Activated naive CD4-positive, alpha-beta T cell treated with anti-CD3 and anti-CD28 coated beads for 36 hours (primary cell): Measurements from ENCODE around the gene CYP46A1. TPM values are rescaled to one million over a fixed set of nuclear protein-coding genes. Genes with fewer than 3 reads are reported as not detected.
"Not testable (repeated sequence)": the region's sequence is repeated elsewhere in the genome, so short reads cannot be mapped to it uniquely, and the experiment has no call there.

Source experiments
- CTCF ChIA-PET: fragments of 350-600 bp; sonication (Branson Sonifier 250); formaldehyde crosslinking; loops from one replicate; lab custom pipeline; 2021; ENCODE audit warnings: antibody characterized with exemption; lab: Charles Lee
- DNase-seq: peaks from one replicate; pipeline ENCODE4 v3.0.0-alpha.2; 2020
- H3K27ac Mint-ChIP-seq: one replicate; pipeline ENCODE4 v1.8.0; 2021; ENCODE audit warnings: mild to moderate bottlenecking, mixed read lengths
- H3K27me3 Mint-ChIP-seq: one replicate; pipeline ENCODE4 v1.8.0; 2021; ENCODE audit warnings: low read depth, mixed read lengths
- H3K36me3 Mint-ChIP-seq: one replicate; pipeline ENCODE4 v1.8.0; 2021; ENCODE audit warnings: low read depth, mixed read lengths
- H3K4me1 Mint-ChIP-seq: one replicate; pipeline ENCODE4 v1.8.0; 2021; ENCODE audit warnings: low read depth, mixed read lengths
- H3K4me3 Mint-ChIP-seq: one replicate; pipeline ENCODE4 v1.8.0; 2021; ENCODE audit warnings: mild to moderate bottlenecking, moderate library complexity, mixed read lengths
- H3K9me3 Mint-ChIP-seq: one replicate; pipeline ENCODE4 v1.8.0; 2021; ENCODE audit warnings: mixed read lengths
- intact Hi-C: fragments of 100-400 bp; cut with micrococcal nuclease; formaldehyde crosslinking; loops from one replicate; pipeline ENCODE4 v1.15.1; 2023
- total RNA-seq, 2 experiments: library from RNA; stranded (reverse); gene quantifications; one replicate each; pipeline ENCODE4 v1.2.3, GENCODE V29; 2021

CYP46A1 gene
- total RNA-seq = under 1 TPM; 0.10 to 0.12 TPM

DNA sequence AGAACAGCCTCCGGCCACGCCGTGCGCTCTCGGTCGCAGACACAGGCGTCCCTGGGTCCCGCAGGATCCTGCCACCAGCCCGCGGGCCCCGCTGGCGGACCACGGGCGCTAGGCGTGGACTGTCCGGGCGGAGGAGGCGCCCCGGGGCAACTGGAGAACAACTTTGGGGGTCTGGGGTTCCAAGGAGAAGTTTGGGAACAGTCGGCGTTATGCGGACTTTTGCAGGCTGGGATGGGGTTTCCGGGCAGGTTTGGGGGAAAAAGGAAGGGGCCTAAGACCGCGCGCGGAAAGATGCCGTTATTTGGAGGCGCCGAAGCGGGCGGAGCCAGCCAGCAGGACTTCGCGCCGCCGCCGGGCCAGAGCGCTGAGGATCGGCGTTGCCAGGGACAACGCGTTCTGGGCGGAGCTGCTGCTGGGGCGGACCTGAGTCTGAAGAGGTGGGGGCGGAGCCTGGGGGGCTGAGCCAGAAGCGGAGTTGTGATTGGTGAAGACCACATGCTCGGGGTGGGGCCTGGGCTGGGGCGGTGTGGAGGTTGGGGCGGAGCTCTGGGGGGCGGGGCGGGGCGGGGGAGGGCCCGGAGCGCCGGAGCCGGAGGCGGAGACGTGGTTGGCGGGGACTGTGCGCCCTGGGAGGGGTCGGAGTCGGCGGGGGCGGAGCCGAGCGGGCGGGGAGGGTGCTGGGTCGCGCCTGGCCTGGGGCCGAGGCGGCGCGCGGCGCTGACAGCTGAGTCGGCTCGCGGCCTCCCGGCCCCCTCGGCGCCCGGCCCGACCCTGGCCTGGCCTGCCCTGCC lies at the start of gene CYP46A1:
Gene CYP46A1 (plus strand): TSS at position 680 of the 791 bp plus-strand sequence. CDS start 120 bp downstream, outside the sequence.
- Mint-ChIP-seq H3K9me3 (peaks cover 2% of the 10 kb centered on the region), H3K27me3 (peaks cover 4% of the 10 kb centered on the region), H3K27ac (peak within 1 kb of the TSS; percentile 66), H3K4me1 (peaks cover 4% of the 10 kb centered on the region), H3K36me3 (no peaks in the 10 kb centered on the region), H3K4me3 (peak within 1 kb of the TSS; percentile 87)
- intact Hi-C loops = loop anchor here (1.0 to 5.0 kb wide), 9 partner anchors 80 to 509 kb away; partner anchors contain the start of genes CCDC85C, CCNK, EML1 and EVL
- peak; percentile 100 for DNase-seq
- CTCF ChIA-PET = interaction anchor here (0.9 to 1.8 kb wide), 5 partner anchors 15 to 192 kb away, joined by 3 to 6 read pairs (median 5); partner anchors contain the start of gene EML1

DNA sequence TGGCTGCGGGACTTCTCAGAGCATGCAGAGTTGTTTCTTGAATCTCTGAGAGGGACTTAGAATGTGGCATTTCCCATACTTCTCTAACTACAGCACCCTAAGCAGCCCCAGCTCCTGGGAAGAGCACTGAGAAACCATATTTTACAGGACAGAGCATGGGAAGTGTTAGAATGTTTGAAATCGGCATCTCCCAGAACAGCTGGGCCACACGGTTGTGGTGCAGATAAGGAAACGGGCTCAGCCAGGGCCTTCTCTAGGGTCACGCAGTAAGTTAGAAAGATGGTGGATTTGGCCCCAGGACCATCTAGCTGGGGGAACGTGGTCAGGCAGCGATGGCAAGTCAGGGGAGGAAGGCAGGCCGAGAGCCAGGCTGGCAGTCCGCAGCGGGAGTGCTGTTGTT lies 49.7 kb upstream of the CYP46A1 start:
- CTCF ChIA-PET = no interaction called here
- no peaks in the 10 kb centered on the region for H3K9me3 Mint-ChIP-seq
- no peaks in the 10 kb centered on the region for H3K4me1 Mint-ChIP-seq
- H3K27ac Mint-ChIP-seq = no peak overlapping the region
- no peak overlapping the region for H3K4me3 Mint-ChIP-seq
- no peak for DNase-seq
- intact Hi-C loops = no loop called here
- no peaks in the 10 kb centered on the region for H3K36me3 Mint-ChIP-seq
- H3K27me3 Mint-ChIP-seq = peaks cover 2% of the 10 kb centered on the region

DNA sequence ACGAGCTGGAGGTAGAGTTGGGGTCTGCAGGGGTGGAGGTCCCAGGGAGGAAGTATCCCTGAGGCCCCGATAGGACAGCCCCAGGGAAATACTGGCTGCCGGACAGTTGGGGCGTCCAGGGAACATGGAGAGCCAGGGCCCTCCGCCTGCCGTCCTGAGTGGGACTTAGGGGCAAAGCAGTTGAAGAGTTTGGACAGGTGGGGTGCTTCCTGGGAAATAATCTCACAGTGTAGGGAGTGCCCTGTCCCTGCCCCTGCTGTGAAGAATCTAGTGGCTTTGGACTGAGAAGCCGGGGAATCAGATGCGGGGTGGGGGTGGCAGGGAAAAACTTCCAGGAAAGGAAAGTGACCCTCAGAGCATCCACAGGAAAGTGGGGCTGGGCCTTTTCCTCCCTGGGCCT lies 49.0 kb upstream of the CYP46A1 start:
- no peak for DNase-seq
- intact Hi-C loops = no loop called here
- H3K27me3 Mint-ChIP-seq = peaks cover 2% of the 10 kb centered on the region
- no peak overlapping the region for H3K4me3 Mint-ChIP-seq
- CTCF ChIA-PET = no interaction called here
- H3K9me3 Mint-ChIP-seq = no peaks in the 10 kb centered on the region
- H3K4me1 Mint-ChIP-seq = no peaks in the 10 kb centered on the region
- no peaks in the 10 kb centered on the region for H3K36me3 Mint-ChIP-seq
- H3K27ac Mint-ChIP-seq = no peak overlapping the region

DNA sequence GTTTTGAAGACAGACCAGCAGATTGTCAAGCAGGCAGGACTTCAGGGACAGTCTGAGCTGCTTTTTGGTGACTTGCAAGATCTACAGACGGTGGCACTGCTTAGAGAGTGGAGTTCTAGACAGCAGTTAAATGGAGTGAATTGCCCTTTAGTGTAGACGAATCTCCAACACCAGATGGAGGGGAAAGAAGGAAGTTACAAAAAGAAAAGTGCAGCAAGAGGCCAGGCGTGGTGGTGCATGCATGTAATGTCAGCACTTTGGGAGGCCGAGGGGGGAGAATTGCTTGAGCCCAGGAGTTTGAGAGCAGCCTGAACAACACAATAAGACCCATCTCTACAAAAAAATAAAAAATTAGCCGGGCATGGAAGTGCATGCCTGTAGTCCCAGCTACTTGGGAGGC lies 47.6 kb upstream of the CYP46A1 start:
- CTCF ChIA-PET = no interaction called here
- intact Hi-C loops = no loop called here
- Mint-ChIP-seq H3K4me1 (no peaks in the 10 kb centered on the region), H3K9me3 (no peaks in the 10 kb centered on the region), H3K27me3 (no peaks in the 10 kb centered on the region), H3K27ac (no peak overlapping the region), H3K36me3 (no peaks in the 10 kb centered on the region), H3K4me3 (no peak overlapping the region)
- no peak for DNase-seq

DNA sequence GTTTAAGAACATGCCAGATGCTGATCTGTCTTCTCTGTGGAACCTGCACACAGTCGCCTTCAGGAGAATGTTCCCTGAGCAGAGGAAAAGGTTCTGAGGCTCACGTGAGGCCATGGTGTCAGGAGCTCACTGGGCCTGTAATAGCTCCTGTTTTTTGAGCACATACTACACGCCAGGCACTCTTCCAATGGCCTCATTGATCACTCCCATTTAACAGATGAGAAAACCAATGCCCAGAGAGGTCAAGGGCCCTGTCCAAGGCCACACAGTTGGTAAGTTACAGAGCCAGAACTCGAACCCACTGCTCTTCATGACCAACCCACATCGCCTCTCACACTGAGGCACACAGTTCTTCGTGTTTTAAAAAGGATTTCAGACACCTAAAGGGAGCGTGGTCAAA lies 46.5 kb upstream of the CYP46A1 start:
- Mint-ChIP-seq H3K27ac (no peak overlapping the region), H3K4me3 (no peak overlapping the region), H3K9me3 (no peaks in the 10 kb centered on the region), H3K36me3 (no peaks in the 10 kb centered on the region), H3K4me1 (no peaks in the 10 kb centered on the region), H3K27me3 (no peaks in the 10 kb centered on the region)
- CTCF ChIA-PET = interaction anchor here (0.7 to 1.0 kb wide), 2 partner anchors 52 to 262 kb away, joined by 5 read pairs; no protein-coding TSS in a partner anchor
- intact Hi-C loops = no loop called here
- no peak for DNase-seq

DNA sequence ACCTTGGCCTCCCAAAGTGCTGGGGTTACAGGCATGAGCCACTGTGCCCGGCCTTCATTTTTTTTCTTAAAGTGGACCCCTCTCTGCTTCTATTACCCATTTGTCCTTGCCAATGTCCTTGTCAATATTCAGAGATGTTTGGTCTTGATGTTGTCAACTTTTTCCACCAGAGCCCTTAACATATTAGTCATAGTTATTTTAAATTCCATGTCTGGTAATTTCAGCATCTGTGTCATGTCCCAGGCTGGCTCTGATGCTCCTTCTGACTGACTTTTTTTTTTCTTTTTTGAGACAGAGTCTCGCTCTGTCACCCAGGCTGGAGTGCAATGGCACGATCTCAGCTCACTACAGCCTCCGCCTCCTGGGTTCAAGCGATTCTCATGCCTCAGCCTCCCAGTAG lies 41.3 kb upstream of the CYP46A1 start:
- H3K4me3 Mint-ChIP-seq, H3K36me3 Mint-ChIP-seq, H3K9me3 Mint-ChIP-seq, H3K27ac Mint-ChIP-seq, H3K4me1 Mint-ChIP-seq, intact Hi-C loops, DNase-seq: not testable (repeated sequence)
- CTCF ChIA-PET = interaction anchor here (1.4 kb wide), 1 partner anchor 46 kb away, joined by 3 read pairs; no protein-coding TSS in a partner anchor
- H3K27me3 Mint-ChIP-seq = peaks cover 16% of the 10 kb centered on the region

DNA sequence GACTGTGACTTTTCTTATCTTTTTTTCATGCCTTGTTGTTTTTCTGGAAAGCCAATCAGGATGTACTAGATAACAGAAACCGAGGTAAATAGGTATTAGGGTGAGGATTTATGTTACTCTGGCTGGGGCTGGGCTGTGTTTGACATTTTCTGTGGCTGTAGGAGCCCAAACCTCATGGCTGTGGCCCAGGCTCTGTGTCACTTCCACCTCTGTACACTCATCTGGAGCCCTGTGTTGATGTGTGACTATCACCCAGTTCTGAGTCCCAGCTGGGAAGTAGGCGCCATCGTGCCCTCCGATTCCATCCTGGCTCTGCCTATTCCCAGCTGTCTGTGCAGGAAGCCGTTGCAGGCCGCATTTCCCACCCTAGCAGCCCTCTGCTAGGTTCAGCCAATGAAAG lies 40.8 kb upstream of the CYP46A1 start:
- no peaks in the 10 kb centered on the region for H3K36me3 Mint-ChIP-seq
- no peaks in the 10 kb centered on the region for H3K9me3 Mint-ChIP-seq
- H3K4me3 Mint-ChIP-seq = no peak overlapping the region
- H3K27ac Mint-ChIP-seq = no peak overlapping the region
- intact Hi-C loops = no loop called here
- no peak for DNase-seq
- H3K27me3 Mint-ChIP-seq = peaks cover 18% of the 10 kb centered on the region
- H3K4me1 Mint-ChIP-seq = no peaks in the 10 kb centered on the region
- CTCF ChIA-PET = interaction anchor here (1.4 kb wide), 1 partner anchor 45 kb away, joined by 3 read pairs; no protein-coding TSS in a partner anchor

DNA sequence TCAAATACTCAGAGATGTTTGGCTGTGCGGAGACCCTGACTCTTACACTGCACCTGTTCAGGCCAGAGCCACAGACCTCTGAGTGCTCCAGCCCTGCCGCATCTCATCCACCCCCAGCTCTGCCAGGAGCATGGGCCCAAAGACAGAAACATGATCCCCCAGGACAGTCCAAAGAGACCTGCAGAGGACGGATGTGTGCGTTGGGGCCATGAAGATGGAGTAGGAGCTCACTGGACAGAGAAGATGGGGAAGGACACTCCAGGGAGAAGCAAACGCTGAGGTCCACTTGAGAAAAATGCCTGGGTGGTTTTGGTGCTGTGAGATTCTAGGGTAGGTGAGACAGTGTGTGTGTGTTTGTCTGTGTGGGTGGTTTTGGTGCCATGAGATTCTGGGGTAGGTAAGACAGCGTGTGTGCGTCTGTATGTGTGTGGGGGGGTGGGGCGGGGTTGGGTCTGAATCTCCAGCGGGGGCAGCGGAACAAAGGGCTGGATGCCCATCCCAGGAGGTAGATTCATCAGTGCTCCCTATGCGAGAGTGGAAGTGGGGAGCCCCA lies 40.0 kb upstream of the CYP46A1 start:
- H3K4me3 Mint-ChIP-seq = no peak overlapping the region
- H3K27ac Mint-ChIP-seq = no peak overlapping the region
- intact Hi-C loops = no loop called here
- H3K27me3 Mint-ChIP-seq = peaks cover 18% of the 10 kb centered on the region
- H3K4me1 Mint-ChIP-seq = no peaks in the 10 kb centered on the region
- CTCF ChIA-PET = no interaction called here
- no peaks in the 10 kb centered on the region for H3K9me3 Mint-ChIP-seq
- DNase-seq = no peak
- no peaks in the 10 kb centered on the region for H3K36me3 Mint-ChIP-seq

DNA sequence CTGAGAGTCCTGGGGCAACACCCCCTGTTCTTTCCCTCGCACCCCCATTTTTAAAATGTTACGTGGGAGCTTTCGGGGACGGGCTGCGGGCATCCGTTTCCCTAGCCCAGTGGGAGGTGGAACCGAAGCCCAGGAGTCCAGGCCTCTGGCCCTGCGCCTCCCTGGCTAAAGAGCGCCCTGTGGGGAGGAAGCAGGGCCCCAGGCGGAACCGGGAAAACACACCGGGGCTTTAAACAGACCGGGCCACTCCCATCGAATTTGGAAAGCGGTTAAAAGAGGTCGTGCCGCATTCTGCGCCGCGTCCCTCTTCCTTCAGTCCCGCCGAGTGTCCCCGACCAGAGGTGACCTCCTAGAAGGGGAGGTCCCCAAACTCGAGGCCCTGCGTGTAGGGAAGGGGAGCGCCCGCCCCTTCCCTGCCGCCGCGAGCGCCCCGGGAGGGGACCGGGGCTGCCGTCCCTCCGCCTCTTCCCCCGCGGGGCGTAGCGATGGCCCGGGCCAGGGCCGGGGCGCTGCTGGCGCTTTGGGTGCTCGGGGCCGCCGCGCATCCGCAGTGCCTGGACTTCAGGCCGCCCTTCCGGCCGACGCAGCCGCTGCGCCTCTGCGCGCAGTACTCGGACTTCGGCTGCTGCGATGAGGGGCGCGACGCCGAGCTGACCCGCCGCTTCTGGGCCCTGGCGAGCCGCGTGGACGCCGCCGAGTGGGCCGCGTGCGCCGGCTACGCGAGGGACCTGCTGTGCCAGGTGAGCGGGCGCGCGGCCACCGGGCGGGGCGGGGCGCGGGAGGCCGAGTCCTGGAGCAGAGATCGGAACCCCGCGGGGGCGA lies 39.2 kb upstream of the CYP46A1 start, which contains the start of gene HHIPL1:
Gene HHIPL1 (plus strand): TSS at position 407 of the 822 bp plus-strand sequence. CDS start 79 bp downstream, at position 486.
- CTCF ChIA-PET = no interaction called here
- Mint-ChIP-seq H3K27ac (no peak within 1 kb of the TSS), H3K4me3 (peak within 1 kb of the TSS; percentile 3), H3K9me3 (no peaks in the 10 kb centered on the region), H3K4me1 (no peaks in the 10 kb centered on the region), H3K36me3 (no peaks in the 10 kb centered on the region), H3K27me3 (peaks cover 18% of the 10 kb centered on the region)
- DNase-seq = no peak
- intact Hi-C loops = no loop called here

DNA sequence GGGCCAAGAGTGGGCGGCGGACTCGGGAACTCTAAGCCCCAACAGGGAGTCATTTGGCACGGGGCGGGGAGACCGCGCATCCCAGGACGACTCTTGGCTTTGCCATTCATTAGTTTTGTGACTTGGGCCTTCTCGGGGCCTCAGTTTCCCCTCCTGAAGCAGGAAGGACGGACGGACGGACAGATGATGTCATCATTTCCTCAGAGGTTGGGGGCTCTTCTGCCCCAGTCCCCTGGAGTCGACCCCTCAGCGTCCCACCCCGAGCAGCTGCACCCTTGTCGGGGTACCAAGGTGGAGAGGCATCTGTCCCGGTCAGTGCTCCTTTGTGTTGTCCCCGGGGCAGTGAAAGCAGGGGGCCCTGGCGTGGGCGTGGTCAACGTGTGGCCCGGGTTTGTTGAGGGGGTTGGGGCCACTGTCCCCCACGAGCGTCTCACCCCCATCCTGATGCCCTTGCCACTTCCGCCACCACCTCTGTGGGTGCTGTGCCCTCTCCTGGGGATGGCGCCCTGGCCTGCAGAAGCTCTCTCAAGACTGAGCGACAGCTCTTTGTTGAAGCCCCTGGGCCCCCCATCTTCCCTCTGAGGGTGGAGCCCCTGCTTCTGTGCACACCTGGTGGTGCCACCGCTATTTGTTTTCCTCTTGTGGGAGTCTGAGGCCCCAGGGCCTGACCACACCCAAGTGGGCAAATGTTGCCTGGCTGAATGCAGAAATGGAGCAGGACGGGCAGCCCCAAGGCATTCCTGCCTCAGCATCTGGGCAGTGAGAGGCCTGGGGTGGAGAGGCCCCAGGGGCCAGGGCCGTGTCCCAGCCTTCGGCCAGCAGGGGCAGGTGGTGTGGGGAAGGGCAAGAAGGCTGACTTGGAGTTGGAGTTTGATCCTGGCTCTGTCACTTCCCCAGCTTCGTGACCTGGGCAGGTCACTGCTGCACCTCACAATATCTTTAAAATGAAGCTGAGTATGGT lies 38.3 kb upstream of the CYP46A1 start:
- CTCF ChIA-PET = no interaction called here
- H3K9me3 Mint-ChIP-seq = no peaks in the 10 kb centered on the region

DNA sequence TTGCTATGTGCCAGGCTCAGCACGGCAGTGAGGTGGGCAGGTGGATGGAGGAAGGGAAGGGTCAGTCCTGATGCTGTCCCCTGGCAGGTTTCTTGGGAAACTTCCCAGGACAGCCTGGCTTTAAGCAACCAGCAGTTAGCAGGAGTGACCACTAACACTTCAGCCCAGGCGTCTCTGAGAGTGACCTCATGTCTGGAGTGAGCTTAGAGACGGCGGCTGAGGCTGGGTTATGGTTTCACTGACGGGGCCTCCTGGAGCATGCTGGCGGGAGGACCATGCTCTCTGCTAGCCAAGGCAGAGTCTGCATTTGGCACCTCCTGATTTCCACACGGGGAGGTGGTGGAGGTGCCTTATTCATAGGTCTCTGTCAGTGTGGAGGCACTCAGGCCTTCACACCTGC lies 36.7 kb upstream of the CYP46A1 start:
- intact Hi-C loops = no loop called here
- Mint-ChIP-seq H3K27me3 (peaks cover 18% of the 10 kb centered on the region), H3K36me3 (no peaks in the 10 kb centered on the region), H3K4me1 (no peaks in the 10 kb centered on the region), H3K4me3 (no peak overlapping the region), H3K27ac (no peak overlapping the region), H3K9me3 (no peaks in the 10 kb centered on the region)
- CTCF ChIA-PET = no interaction called here
- DNase-seq = no peak

More for the DNA sequence above, 38.3 kb upstream of the CYP46A1 start:
- intact Hi-C loops = no loop called here
- H3K4me3 Mint-ChIP-seq = peak overlapping the region; percentile 3
- H3K36me3 Mint-ChIP-seq = no peaks in the 10 kb centered on the region
- DNase-seq = no peak
- H3K27me3 Mint-ChIP-seq = peaks cover 18% of the 10 kb centered on the region
- no peak overlapping the region for H3K27ac Mint-ChIP-seq
- H3K4me1 Mint-ChIP-seq = no peaks in the 10 kb centered on the region
